ENCODE results near the gene CYP8B1. TPM values are rescaled to one million over a fixed set of nuclear protein-coding genes. Genes with fewer than 3 reads are reported as not detected.

The CYP8B1 gene
- total and polyA plus RNA-seq, 3 donors from 2014 or later = not detected

GRCh38 chr3:42902257-42902656 is 26.6 kb upstream of the CYP8B1 start:
- no peak for DNase-seq
- Histone ChIP-seq H3K9me3 (no peaks in the 10 kb centered on the region), H3K4me3 (no peak overlapping the region), H3K36me3 (ENCODE audit: low read depth, missing control alignments) (no peaks in the 10 kb centered on the region), H3K4me1 (peaks cover 10% of the 10 kb centered on the region), H3K27ac (no peak overlapping the region), H3K27me3 (no peaks in the 10 kb centered on the region)
- intact Hi-C loops (cut with DNase I; ENCODE audit: low total_unique reads) = no loop called here
- TF ChIP-seq CTCF (IDR thresholded peaks at IDR 0.05) (no peak), POLR2A (IDR thresholded peaks at IDR 0.05) (no peak)
- WGBS, 2 donors = 49 to 50% methylated on average over 2 of the region's 2 CpGs

- DNase-seq = no peak
- TF ChIP-seq POLR2A (IDR thresholded peaks at IDR 0.05) (no peak), CTCF (IDR thresholded peaks at IDR 0.05) (no peak)
- H3K36me3 ChIP-seq (ENCODE audit: low read depth, missing control alignments) = no peaks in the 10 kb centered on the region
- H3K4me1 ChIP-seq = peaks cover 5% of the 10 kb centered on the region
- intact Hi-C loops (cut with DNase I; ENCODE audit: low total_unique reads) = no loop called here
- 79 to 88% methylated on average over 3 of the region's 3 CpGs for WGBS, 2 donors
- H3K9me3 ChIP-seq = no peaks in the 10 kb centered on the region
- no peak overlapping the region for H3K4me3 ChIP-seq
- H3K27ac ChIP-seq = no peak overlapping the region
- no peaks in the 10 kb centered on the region for H3K27me3 ChIP-seq
These were observed 25.4 kb upstream of the CYP8B1 start for GRCh38 chr3:42901073-42901415.

- no peak overlapping the region for H3K27ac ChIP-seq
- H3K27me3 ChIP-seq = no peaks in the 10 kb centered on the region
- 79 to 82% methylated on average over 8 of the region's 8 CpGs for WGBS, 2 donors
- no peaks in the 10 kb centered on the region for H3K36me3 ChIP-seq (ENCODE audit: low read depth, missing control alignments)
- H3K4me1 ChIP-seq = peaks cover 2% of the 10 kb centered on the region
- no peak overlapping the region for H3K4me3 ChIP-seq
- no peak for DNase-seq
- intact Hi-C loops (cut with DNase I; ENCODE audit: low total_unique reads) = no loop called here
- H3K9me3 ChIP-seq = no peaks in the 10 kb centered on the region
- TF ChIP-seq POLR2A (IDR thresholded peaks at IDR 0.05) (no peak), CTCF (IDR thresholded peaks at IDR 0.05) (no peak)
These were observed 24.8 kb upstream of the CYP8B1 start for GRCh38 chr3:42900226-42901072.

- Histone ChIP-seq H3K4me3 (no peak overlapping the region), H3K9me3 (no peaks in the 10 kb centered on the region), H3K27me3 (no peaks in the 10 kb centered on the region), H3K4me1 (no peaks in the 10 kb centered on the region), H3K36me3 (ENCODE audit: low read depth, missing control alignments) (no peaks in the 10 kb centered on the region), H3K27ac (no peak overlapping the region)
- TF ChIP-seq CTCF (IDR thresholded peaks at IDR 0.05) (no peak), POLR2A (IDR thresholded peaks at IDR 0.05) (no peak)
- intact Hi-C loops (cut with DNase I; ENCODE audit: low total_unique reads) = no loop called here
- DNase-seq = no peak
These were observed 23.4 kb upstream of the CYP8B1 start for GRCh38 chr3:42898896-42899675.
